Panc1 (cell line): ENCODE results near the gene NTN5.

Experiments
- CTCF ChIP-seq: fragments of 450-650 bp; IDR thresholded peaks from 2 replicates; pipeline ENCODE4 v1.5.1; 2017; ENCODE audit warnings: mild to moderate bottlenecking
- POLR2AphosphoS5 ChIP-seq: IDR thresholded peaks from 2 replicates; pipeline ENCODE4 v1.6.1; 2012; ENCODE audit warnings: mild to moderate bottlenecking, low read depth, low read length, moderate library complexity
- TCF7L2 ChIP-seq: IDR thresholded peaks from 2 replicates; pipeline ENCODE4 v1.6.1; 2011; ENCODE audit warnings: mild to moderate bottlenecking, low read depth, low read length, inconsistent platforms

DNA sequence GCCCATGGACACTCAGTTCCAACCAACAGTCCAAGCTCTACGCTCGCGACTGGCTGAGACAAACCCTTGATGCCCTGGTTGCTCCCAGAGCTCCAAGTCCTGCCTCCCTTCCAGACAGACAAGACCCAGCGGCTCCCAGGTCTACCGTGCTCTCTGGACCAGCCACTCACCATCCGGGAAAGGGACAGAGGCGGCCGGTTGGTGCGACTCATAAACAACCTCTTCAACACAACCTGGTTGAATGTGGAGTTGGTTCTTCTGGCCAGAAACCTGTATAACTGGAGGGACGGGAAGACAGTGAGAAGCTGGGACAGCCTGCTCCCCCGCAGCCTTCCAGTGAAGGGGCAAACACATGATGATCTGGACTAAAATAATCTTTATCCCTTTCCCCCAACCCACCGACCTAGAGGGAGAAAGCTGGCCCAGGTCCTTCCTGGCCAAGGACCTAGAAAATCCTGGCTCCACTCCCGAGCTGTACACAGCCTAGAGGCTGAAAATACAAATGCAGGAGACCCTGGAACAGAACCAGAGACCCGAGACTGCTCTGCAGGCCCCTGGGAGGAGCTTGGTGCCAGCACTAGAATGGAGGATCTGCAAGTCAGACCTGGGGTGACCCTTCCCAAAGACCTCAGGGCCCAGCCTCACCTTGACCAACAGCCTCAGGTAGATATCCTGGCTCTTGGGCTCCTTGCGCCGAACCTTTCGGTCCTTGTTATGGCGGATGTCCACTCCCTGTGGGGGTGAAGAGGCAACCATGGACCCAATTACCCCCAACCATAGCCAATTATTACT lies 55.5 kb downstream of the NTN5 start:
- no peak for TF ChIP-seq CTCF
- TF ChIP-seq TCF7L2, result no peak
- TF ChIP-seq POLR2AphosphoS5, result no peak
